ENCODE results near the gene REG1A.

GRCh38 chr2:79129260-79129659, 9.0 kb downstream of the REG1A start:
- no peak for TF ChIP-seq CTCF (IDR thresholded peaks at IDR 0.05)
- no peak for TF ChIP-seq POLR2A (IDR thresholded peaks at IDR 0.05)
